MM.1S (cell line): ENCODE data around the gene SAA1.

Source experiments
- DNase-seq: peaks from one replicate; pipeline ENCODE4 v3.0.0-alpha.2; 2015
- H2AFZ ChIP-seq: fragments of 300-600 bp; sonication (generic); 2 replicates; pipeline ENCODE4 v1.6.0; 2016; ENCODE audit warnings: antibody characterized with exemption, low read length
- H3F3A ChIP-seq: fragments of 300-600 bp; sonication (generic); 2 replicates; pipeline ENCODE4 v1.6.1; 2016; ENCODE audit warnings: mild to moderate bottlenecking, antibody characterized with exemption, low read length, moderate library complexity, mixed read lengths; ENCODE audit not compliant: insufficient read depth
- H3K27ac ChIP-seq: fragments of 300-600 bp; sonication (generic); 2 replicates; pipeline ENCODE4 v1.5.1; 2016; ENCODE audit warnings: mild to moderate bottlenecking, low read length
- H3K27me3 ChIP-seq: fragments of 300-600 bp; sonication (generic); replicated peaks from 2 replicates; pipeline ENCODE4 v1.6.0; 2016; ENCODE audit warnings: low read length; ENCODE audit not compliant: insufficient read depth
- H3K36me3 ChIP-seq: fragments of 300-600 bp; sonication (generic); replicated peaks from 2 replicates; pipeline ENCODE4 v1.6.1; 2016; ENCODE audit warnings: mild to moderate bottlenecking, low read length, mixed read lengths; ENCODE audit not compliant: insufficient read depth
- H3K4me1 ChIP-seq: fragments of 300-600 bp; sonication (generic); 2 replicates; pipeline ENCODE4 v1.6.1; 2016; ENCODE audit warnings: low read length, mixed read lengths
- H3K4me2 ChIP-seq: fragments of 300-600 bp; sonication (generic); 2 replicates; pipeline ENCODE4 v1.6.0; 2016; ENCODE audit warnings: low read depth, low read length
- H3K4me3 ChIP-seq: fragments of 300-600 bp; sonication (generic); 2 replicates; pipeline ENCODE4 v1.5.1; 2016; ENCODE audit warnings: low read length, mixed read lengths
- H3K79me2 ChIP-seq: fragments of 300-600 bp; sonication (generic); 2 replicates; pipeline ENCODE4 v1.6.1; 2016; ENCODE audit warnings: mixed run types, low read length, mixed read lengths
- H3K9ac ChIP-seq: fragments of 300-600 bp; sonication (generic); 2 replicates; pipeline ENCODE4 v1.6.1; 2016; ENCODE audit warnings: low read length, mixed read lengths
- H3K9me2 ChIP-seq: fragments of 300-600 bp; sonication (generic); replicated peaks from 2 replicates; pipeline ENCODE4 v1.6.1; 2016; ENCODE audit warnings: mild to moderate bottlenecking, low read length, mixed read lengths; ENCODE audit not compliant: insufficient read depth
- H3K9me3 ChIP-seq: fragments of 300-600 bp; sonication (generic); replicated peaks from 2 replicates; pipeline ENCODE4 v1.6.1; 2016; ENCODE audit warnings: mild to moderate bottlenecking, low read length, mixed read lengths; ENCODE audit not compliant: insufficient read depth
- H4K20me1 ChIP-seq: fragments of 300-600 bp; sonication (generic); 2 replicates; pipeline ENCODE4 v1.6.1; 2016; ENCODE audit warnings: mild to moderate bottlenecking, low read length, moderate library complexity, mixed read lengths; ENCODE audit not compliant: insufficient read depth
- EZH2 ChIP-seq: fragments of 300-600 bp; sonication (generic); optimal IDR thresholded peaks from 2 replicates; pipeline ENCODE3; 2017; ENCODE audit warnings: low read depth, mild to moderate bottlenecking, antibody characterized with exemption, low read length, mixed read lengths
- EZH2phosphoT487 ChIP-seq: fragments of 300-600 bp; sonication (generic); IDR thresholded peaks from 2 replicates; pipeline ENCODE4 v1.6.1; 2018; ENCODE audit warnings: antibody characterized with exemption, low read length
- TF ChIP-seq, protein P1 (sequence below): fragments of 300-600 bp; sonication (generic); IDR thresholded peaks from 2 replicates; pipeline ENCODE4 v1.5.1; 2016; ENCODE audit warnings: antibody characterized with exemption, low read length, mixed read lengths

The SAA1 gene

DNA sequence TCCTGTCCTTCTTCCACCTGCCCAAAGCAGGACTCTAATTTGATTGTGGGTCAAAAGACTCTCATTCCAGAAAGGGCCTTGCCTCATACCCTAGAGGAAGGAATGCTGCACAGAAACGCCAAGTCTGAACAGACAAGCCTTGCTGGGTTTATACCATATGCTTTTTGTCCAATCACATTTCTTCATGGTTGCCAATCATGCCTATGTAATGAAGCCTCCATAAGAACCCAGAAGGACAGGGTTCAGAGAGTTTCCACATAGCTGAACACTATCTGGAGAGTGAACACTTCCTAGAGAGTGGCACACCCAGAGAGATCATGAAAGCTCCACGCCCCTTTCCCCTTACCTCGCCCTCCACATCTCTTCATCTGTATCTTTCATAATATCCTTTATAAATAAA, 12.8 kb upstream of the SAA1 start:
- DNase-seq: no peak
- H3K9me2 ChIP-seq: no peaks in the 10 kb centered on the region
- H3K4me2 ChIP-seq: no peak overlapping the region
- H3K27ac ChIP-seq: no peak overlapping the region
- no peaks in the 10 kb centered on the region for H3K79me2 ChIP-seq
- H3K27me3 ChIP-seq: no peaks in the 10 kb centered on the region
- no peaks in the 10 kb centered on the region for H3K9me3 ChIP-seq
- no peak for TF ChIP-seq EZH2phosphoT487
- TF ChIP-seq, protein P1, sequence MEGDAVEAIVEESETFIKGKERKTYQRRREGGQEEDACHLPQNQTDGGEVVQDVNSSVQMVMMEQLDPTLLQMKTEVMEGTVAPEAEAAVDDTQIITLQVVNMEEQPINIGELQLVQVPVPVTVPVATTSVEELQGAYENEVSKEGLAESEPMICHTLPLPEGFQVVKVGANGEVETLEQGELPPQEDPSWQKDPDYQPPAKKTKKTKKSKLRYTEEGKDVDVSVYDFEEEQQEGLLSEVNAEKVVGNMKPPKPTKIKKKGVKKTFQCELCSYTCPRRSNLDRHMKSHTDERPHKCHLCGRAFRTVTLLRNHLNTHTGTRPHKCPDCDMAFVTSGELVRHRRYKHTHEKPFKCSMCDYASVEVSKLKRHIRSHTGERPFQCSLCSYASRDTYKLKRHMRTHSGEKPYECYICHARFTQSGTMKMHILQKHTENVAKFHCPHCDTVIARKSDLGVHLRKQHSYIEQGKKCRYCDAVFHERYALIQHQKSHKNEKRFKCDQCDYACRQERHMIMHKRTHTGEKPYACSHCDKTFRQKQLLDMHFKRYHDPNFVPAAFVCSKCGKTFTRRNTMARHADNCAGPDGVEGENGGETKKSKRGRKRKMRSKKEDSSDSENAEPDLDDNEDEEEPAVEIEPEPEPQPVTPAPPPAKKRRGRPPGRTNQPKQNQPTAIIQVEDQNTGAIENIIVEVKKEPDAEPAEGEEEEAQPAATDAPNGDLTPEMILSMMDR: no peak
- no peak for TF ChIP-seq EZH2
- H3K4me1 ChIP-seq: peaks cover 12% of the 10 kb centered on the region
- no peak overlapping the region for H3K4me3 ChIP-seq
- no peak overlapping the region for H2AFZ ChIP-seq
- no peaks in the 10 kb centered on the region for H3K36me3 ChIP-seq
- no peak overlapping the region for H3K9ac ChIP-seq
- no peaks in the 10 kb centered on the region for H4K20me1 ChIP-seq
- H3F3A ChIP-seq: no peaks in the 10 kb centered on the region

DNA sequence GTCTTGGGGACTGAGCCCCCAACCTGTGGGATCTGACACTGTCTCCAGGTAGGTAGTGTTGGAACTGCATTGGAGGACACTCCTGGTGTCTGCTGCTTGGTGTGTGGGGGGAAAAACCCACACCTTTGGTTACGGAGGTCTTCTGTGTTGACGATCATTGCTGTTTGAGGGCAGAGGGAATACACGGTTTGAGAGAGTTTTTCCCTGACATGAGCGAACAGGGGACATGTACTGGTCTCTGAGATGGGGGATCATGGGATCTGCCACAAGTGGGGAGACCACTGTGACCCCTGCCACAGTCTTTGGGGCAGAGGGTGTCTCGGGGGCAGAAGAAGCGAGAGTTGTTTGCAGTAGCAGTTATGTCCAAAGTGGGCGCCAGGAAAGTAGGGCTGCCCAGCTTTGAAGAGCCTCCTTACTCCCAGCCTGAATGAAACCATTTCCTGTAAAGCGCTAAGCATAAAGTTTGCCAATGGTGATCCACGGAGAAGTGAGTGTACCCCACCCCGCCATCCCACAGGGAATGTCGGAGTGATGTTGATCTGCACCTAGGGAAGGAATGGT, 12.2 kb upstream of the SAA1 start:
- no peak for TF ChIP-seq EZH2
- TF ChIP-seq, protein P1: no peak
- no peak for TF ChIP-seq EZH2phosphoT487
- no peak for DNase-seq
- no peak overlapping the region for H3K4me3 ChIP-seq
- no peaks in the 10 kb centered on the region for H3K27me3 ChIP-seq
- H3K9me3 ChIP-seq: no peaks in the 10 kb centered on the region
- H3K27ac ChIP-seq: no peak overlapping the region
- no peaks in the 10 kb centered on the region for H4K20me1 ChIP-seq
- no peaks in the 10 kb centered on the region for H3K36me3 ChIP-seq
- peaks cover 12% of the 10 kb centered on the region for H3K4me1 ChIP-seq
- no peaks in the 10 kb centered on the region for H3K9me2 ChIP-seq
- no peak overlapping the region for H3K4me2 ChIP-seq
- H3F3A ChIP-seq: no peaks in the 10 kb centered on the region
- H2AFZ ChIP-seq: no peak overlapping the region
- H3K79me2 ChIP-seq: no peaks in the 10 kb centered on the region
- H3K9ac ChIP-seq: no peak overlapping the region

DNA sequence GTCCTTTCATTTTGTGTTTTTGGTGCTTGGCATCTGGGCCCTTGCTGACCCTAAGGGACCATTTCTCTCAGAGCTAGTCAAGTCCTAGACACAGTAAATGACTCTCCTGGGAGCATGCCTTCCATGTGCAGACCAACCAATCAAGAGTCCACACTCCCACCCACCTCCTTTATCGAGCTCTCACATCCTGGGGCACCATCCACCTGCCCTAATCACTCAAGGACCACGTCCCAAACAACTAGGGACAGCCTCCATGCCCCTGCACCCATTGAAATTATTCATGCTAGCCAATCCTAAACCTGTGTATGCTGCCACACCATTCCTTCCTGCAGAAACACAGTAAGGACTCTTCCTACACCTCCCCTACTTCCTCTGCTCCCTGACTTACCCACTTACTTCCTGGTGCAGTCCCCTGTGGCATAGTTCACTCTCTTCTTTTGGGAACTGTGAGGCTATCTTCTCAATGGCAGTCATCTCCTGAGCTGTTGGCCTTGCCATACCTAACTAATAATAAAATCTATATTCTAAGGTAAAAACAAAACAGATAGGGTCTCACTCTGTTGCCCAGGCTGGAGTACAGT, 11.2 kb upstream of the SAA1 start:
- DNase-seq: no peak
- TF ChIP-seq EZH2 (no peak), EZH2phosphoT487 (no peak)
- TF ChIP-seq, protein P1: no peak
- no peak overlapping the region for H3K4me3 ChIP-seq

More for the DNA sequence above, 11.2 kb upstream of the SAA1 start:
- Histone ChIP-seq H3F3A (no peaks in the 10 kb centered on the region), H3K4me1 (peaks cover 11% of the 10 kb centered on the region), H3K4me2 (no peak overlapping the region), H3K9me2 (no peaks in the 10 kb centered on the region), H2AFZ (no peak overlapping the region), H3K79me2 (no peaks in the 10 kb centered on the region), H3K9ac (no peak overlapping the region), H3K27me3 (no peaks in the 10 kb centered on the region), H3K9me3 (no peaks in the 10 kb centered on the region), H3K27ac (no peak overlapping the region), H4K20me1 (no peaks in the 10 kb centered on the region), H3K36me3 (no peaks in the 10 kb centered on the region)
